Measurements from ENCODE around the gene SAMD1. TPM values are rescaled to one million over a fixed set of nuclear protein-coding genes. Genes with fewer than 3 reads are reported as not detected.

Gene SAMD1
- total and polyA plus RNA-seq, 7 donors, result 8.7 to 40.9 (median 15.6) TPM

GRCh38 chr19:14082675-14082960 is 7.9 kb downstream of the SAMD1 start:
- H3K4me1 ChIP-seq, result peaks cover 0 to 22% (median 19%) of the 10 kb centered on the region in 4 donors
- no peaks in the 10 kb centered on the region for H3K9me3 ChIP-seq
- H3K4me3 ChIP-seq, result no peak overlapping the region
- DNase-seq, result no peak
- intact Hi-C loops (cut with DNase I), result loop anchor here (10.0 kb wide), 1 partner anchor 288 kb away; the partner anchor contains the start of gene ZSWIM4
- peak overlapping the region in 2 of 4 donors; percentile 86 to 95 for H3K27ac ChIP-seq
- TF ChIP-seq POLR2AphosphoS5 (IDR thresholded peaks at IDR 0.05), result no peak
- TF ChIP-seq POLR2A (IDR thresholded peaks at IDR 0.05), result no peak
- TF ChIP-seq, protein P1, sequence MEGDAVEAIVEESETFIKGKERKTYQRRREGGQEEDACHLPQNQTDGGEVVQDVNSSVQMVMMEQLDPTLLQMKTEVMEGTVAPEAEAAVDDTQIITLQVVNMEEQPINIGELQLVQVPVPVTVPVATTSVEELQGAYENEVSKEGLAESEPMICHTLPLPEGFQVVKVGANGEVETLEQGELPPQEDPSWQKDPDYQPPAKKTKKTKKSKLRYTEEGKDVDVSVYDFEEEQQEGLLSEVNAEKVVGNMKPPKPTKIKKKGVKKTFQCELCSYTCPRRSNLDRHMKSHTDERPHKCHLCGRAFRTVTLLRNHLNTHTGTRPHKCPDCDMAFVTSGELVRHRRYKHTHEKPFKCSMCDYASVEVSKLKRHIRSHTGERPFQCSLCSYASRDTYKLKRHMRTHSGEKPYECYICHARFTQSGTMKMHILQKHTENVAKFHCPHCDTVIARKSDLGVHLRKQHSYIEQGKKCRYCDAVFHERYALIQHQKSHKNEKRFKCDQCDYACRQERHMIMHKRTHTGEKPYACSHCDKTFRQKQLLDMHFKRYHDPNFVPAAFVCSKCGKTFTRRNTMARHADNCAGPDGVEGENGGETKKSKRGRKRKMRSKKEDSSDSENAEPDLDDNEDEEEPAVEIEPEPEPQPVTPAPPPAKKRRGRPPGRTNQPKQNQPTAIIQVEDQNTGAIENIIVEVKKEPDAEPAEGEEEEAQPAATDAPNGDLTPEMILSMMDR (IDR thresholded peaks at IDR 0.05), result no peak
- TF ChIP-seq EP300 (IDR thresholded peaks at IDR 0.05), result no peak
- H3K36me3 ChIP-seq, result peaks cover 0 to 3% (median under 1%) of the 10 kb centered on the region in 4 donors
- no peaks in the 10 kb centered on the region for H3K27me3 ChIP-seq
- 22 to 67% methylated on average over 1 of the region's 1 CpG for WGBS, 2 donors

- Histone ChIP-seq H3K36me3 (no peaks in the 10 kb centered on the region), H3K27ac (peak overlapping the region; percentile 86 to 95 (median 90)), H3K4me3 (peak overlapping the region; percentile 64 to 88 (median 76)), H3K9me3 (no peaks in the 10 kb centered on the region), H3K27me3 (no peaks in the 10 kb centered on the region), H3K4me1 (peaks cover 0 to 22% (median 19%) of the 10 kb centered on the region in 4 donors)
- TF ChIP-seq, protein P1 (IDR thresholded peaks at IDR 0.05), result peak in 1 of 4 experiments; percentile 14
- TF ChIP-seq POLR2A (IDR thresholded peaks at IDR 0.05) (no peak), POLR2AphosphoS5 (IDR thresholded peaks at IDR 0.05) (no peak)
- intact Hi-C loops (cut with DNase I), result loop anchor here (10.0 kb wide), 1 partner anchor 287 kb away; the partner anchor contains the start of gene ZSWIM4
- WGBS, 2 donors, result 7 to 21% methylated on average over 24 of the region's 24 CpGs
- DNase-seq, result peak; percentile 80
These were observed 8.5 kb downstream of the SAMD1 start for GRCh38 chr19:14081797-14082674.

DNA sequence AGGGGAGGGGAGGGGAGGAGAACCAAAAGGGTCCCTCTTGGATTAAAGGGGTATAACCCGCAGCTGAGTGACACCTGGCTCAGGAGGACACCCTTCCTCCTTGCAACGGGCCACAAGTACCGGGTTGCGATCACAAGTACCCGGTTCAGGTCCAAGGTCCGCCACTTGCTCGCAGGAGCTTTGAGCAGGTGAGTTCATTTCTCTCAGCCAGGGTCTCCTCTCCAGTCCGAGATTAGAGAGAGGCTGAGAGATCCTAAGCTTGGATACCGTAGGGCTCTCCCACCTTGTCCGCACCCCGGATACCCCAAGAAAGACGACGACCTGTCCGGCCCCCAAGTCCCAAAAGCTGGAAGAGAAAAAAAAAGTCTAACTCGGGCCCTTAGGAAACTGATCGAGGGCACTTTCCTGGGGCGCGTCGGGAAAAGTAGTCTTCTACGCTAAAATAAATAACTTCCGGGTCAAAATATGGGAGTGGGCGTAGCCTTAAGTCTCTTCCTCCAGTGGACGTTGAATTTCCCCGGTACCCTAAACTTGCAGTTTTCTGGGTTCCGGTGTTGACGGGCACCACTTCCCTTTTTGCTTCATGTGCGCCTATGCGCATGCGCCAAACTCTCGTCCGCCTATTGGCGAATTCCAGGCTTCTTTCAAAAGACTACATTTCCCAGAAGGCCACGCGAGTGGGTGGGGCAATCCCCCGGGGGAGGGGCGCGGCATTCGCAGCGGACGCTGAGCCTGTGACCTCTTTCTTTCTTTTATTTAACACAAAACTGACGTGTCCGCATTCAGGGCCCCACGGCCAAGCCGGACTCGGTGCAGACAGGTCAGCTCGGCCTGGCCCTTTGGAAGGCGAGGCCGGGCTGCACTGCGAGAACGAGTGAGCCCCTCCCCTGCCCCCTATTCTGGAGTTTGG is 9.4 kb downstream of the SAMD1 start:
- intact Hi-C loops (cut with DNase I), result loop anchor here (10.0 kb wide), 1 partner anchor 286 kb away; the partner anchor contains the start of gene ZSWIM4
- Histone ChIP-seq H3K27ac (peak overlapping the region; percentile 86 to 95 (median 90)), H3K36me3 (no peaks in the 10 kb centered on the region), H3K27me3 (no peaks in the 10 kb centered on the region), H3K9me3 (no peaks in the 10 kb centered on the region), H3K4me3 (peak overlapping the region; percentile 64 to 88 (median 76)), H3K4me1 (peaks cover 0 to 22% (median 19%) of the 10 kb centered on the region in 4 donors)
- 0% methylated on average over 50 of the region's 50 CpGs for WGBS, 2 donors
- DNase-seq, result peak; percentile 100
- TF ChIP-seq POLR2A (IDR thresholded peaks at IDR 0.05) (peak in 1 of 2 donors; percentile 74), EP300 (IDR thresholded peaks at IDR 0.05) (no peak), POLR2AphosphoS5 (IDR thresholded peaks at IDR 0.05) (peak; percentile 74 to 89 (median 88))

DNA sequence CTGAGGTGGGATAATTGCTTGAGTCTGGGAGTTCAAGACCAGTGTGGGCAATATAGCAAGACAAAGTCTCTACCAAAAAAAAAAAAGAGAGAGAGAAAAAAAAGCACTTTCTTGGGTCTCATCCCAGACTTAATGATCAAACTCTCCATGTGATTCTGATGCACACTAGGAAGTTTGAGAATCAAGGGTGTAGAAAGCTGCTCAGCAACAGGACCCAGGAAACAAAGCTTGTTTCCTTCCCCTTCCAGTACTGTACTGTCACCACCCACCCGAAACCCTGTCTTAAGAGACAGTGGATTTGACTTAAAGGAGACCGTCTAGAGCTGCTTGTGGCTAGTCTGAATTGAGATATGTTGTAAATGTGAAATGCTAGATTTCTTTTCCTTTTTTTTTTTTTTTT is 12.1 kb downstream of the SAMD1 start:
- Histone ChIP-seq H3K9me3 (no peaks in the 10 kb centered on the region), H3K27ac (no peak overlapping the region), H3K27me3 (no peaks in the 10 kb centered on the region), H3K4me1 (peaks cover 0 to 43% (median 38%) of the 10 kb centered on the region in 4 donors), H3K4me3 (no peak overlapping the region), H3K36me3 (no peaks in the 10 kb centered on the region)
- WGBS, 2 donors, result 43 to 49% methylated on average over 2 of the region's 2 CpGs
- no peak for DNase-seq
- TF ChIP-seq, protein P1 (IDR thresholded peaks at IDR 0.05), result no peak
- TF ChIP-seq POLR2AphosphoS5 (IDR thresholded peaks at IDR 0.05) (peak in 1 of 4 donors; percentile 11), POLR2A (IDR thresholded peaks at IDR 0.05) (no peak), EP300 (IDR thresholded peaks at IDR 0.05) (no peak)
- intact Hi-C loops (cut with DNase I), result no loop called here

Data from sigmoid colon (tissue), 7 donors.